ENCODE results near the gene CEP85. TPM values are rescaled to one million over a fixed set of nuclear protein-coding genes. Genes with fewer than 3 reads are reported as not detected.

Gene CEP85
- total RNA-seq, 2 donors from 2014 or later: 2.8 to 4.0 TPM

DNA sequence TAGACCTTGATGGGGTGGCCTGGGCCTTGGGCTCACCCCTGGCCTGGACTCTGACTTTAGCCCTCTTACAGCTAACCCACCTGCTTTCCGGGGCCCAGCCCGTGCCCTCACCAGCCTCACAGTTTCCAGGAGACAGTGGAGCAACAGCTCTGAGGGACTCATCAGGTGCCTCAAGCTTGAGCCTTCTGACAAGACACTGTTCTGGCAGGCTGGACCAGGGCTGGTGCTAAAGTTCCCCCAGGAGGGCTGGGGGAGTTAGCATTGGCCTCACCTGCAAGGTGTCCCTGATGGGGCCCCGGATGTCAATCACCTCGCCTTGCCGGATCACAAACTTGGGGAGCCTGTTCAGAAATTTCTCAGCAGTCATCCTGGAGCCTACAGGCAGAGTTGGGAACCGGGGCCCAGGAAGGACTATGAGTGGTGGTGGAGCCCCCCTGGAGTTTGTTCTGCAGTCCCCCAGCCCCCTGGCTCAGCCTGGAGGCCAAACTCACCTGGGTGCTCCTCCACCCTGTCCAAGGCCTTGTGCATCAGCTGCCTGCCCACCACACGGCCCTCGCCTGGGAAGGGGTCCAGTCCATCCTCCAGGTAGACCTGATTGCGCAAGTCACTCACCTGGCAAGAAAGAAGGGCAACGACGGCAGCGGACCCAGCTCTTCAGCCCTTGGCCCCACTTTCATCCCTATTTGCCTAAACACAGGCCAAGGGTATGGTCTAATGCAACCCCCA is 50.0 kb downstream of the CEP85 start:
- Histone ChIP-seq H3K27me3 (replicated peaks; ENCODE audit: insufficient read depth) (no peaks in the 10 kb centered on the region), H3K36me3 (no peaks in the 10 kb centered on the region), H3K27ac (peak overlapping the region; percentile 62 to 74), H3K4me3 (peak overlapping the region; percentile 45), H3K4me1 (ENCODE audit: control insufficient read depth in 1 of 2, low read depth in 2 of 2) (peaks cover 41 to 51% of the 10 kb centered on the region in 2 donors), H3K9me3 (no peaks in the 10 kb centered on the region)
- ATAC-seq (ENCODE audit: insufficient number of reproducible peaks, low FRiP score, low read depth): no peak
- no peak for TF ChIP-seq CTCF (IDR thresholded peaks at IDR 0.05)
- no peak for DNase-seq (ENCODE audit: low spot score)

GRCh38 chr1:26284597-26285347 is 50.8 kb downstream of the CEP85 start:
- no peak for TF ChIP-seq CTCF (IDR thresholded peaks at IDR 0.05)
- peak overlapping the region; percentile 45 for H3K4me3 ChIP-seq
- peaks cover 38 to 46% of the 10 kb centered on the region in 2 donors for H3K4me1 ChIP-seq (ENCODE audit: control insufficient read depth in 1 of 2, low read depth in 2 of 2)
- DNase-seq (ENCODE audit: low spot score) (peak; percentile 93), ATAC-seq (ENCODE audit: insufficient number of reproducible peaks, low FRiP score, low read depth) (peak; percentile 59)
- H3K27ac ChIP-seq: peak overlapping the region; percentile 62 to 74
- H3K9me3 ChIP-seq: no peaks in the 10 kb centered on the region
- no peaks in the 10 kb centered on the region for H3K36me3 ChIP-seq
- no peaks in the 10 kb centered on the region for H3K27me3 ChIP-seq (replicated peaks; ENCODE audit: insufficient read depth)

- Histone ChIP-seq H3K9me3 (no peaks in the 10 kb centered on the region), H3K4me3 (no peak overlapping the region), H3K27me3 (replicated peaks; ENCODE audit: insufficient read depth) (no peaks in the 10 kb centered on the region), H3K36me3 (no peaks in the 10 kb centered on the region), H3K4me1 (ENCODE audit: control insufficient read depth in 1 of 2, low read depth in 2 of 2) (peaks cover 40 to 46% of the 10 kb centered on the region in 2 donors), H3K27ac (peak overlapping the region; percentile 62 to 74)
- ATAC-seq (ENCODE audit: insufficient number of reproducible peaks, low FRiP score, low read depth) (no peak), DNase-seq (ENCODE audit: low spot score) (no peak)
- no peak for TF ChIP-seq CTCF (IDR thresholded peaks at IDR 0.05)
Measured at GRCh38 chr1:26285366-26286063, 51.5 kb downstream of the CEP85 start.

GRCh38 chr1:26286064-26286416 is 52.0 kb downstream of the CEP85 start:
- Histone ChIP-seq H3K9me3 (no peaks in the 10 kb centered on the region), H3K36me3 (no peaks in the 10 kb centered on the region), H3K27ac (no peak overlapping the region), H3K27me3 (replicated peaks; ENCODE audit: insufficient read depth) (no peaks in the 10 kb centered on the region), H3K4me1 (ENCODE audit: control insufficient read depth in 1 of 2, low read depth in 2 of 2) (peaks cover 35 to 40% of the 10 kb centered on the region in 2 donors), H3K4me3 (no peak overlapping the region)
- no peak for DNase-seq (ENCODE audit: low spot score)
- ATAC-seq (ENCODE audit: insufficient number of reproducible peaks, low FRiP score, low read depth): no peak
- no peak for TF ChIP-seq CTCF (IDR thresholded peaks at IDR 0.05)

All from thoracic aorta (tissue), 2 donors.